ENCODE results near the gene ARL16. TPM values are rescaled to one million over a fixed set of nuclear protein-coding genes. Genes with fewer than 3 reads are reported as not detected.

Gene ARL16
- total and polyA plus RNA-seq, 2 of the 8 experiments (the other 6 are each of a cell fraction or from before 2014, with no cell fraction given): 37.0 to 60.8 TPM

DNA sequence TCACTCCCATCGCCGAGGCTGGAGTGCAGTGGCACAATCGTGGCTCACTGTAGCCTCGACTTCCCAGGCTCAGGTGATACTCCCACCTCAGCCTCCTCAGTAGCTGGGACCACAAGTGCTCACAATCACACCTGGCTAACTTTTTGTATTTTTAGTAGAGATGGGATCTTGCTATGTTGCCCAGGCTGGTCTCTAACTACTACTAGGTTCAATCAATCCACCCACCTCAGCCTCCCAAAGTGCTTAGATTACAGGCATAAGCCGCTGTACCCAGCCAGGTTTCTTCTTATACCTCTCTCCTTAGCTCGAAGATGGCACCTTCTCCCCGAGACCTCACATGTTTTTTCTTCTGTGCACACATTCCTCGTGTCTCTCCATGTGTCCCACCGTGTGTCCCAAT lies 43.6 kb downstream of the ARL16 start (continued):
- TF ChIP-seq, protein P1, sequence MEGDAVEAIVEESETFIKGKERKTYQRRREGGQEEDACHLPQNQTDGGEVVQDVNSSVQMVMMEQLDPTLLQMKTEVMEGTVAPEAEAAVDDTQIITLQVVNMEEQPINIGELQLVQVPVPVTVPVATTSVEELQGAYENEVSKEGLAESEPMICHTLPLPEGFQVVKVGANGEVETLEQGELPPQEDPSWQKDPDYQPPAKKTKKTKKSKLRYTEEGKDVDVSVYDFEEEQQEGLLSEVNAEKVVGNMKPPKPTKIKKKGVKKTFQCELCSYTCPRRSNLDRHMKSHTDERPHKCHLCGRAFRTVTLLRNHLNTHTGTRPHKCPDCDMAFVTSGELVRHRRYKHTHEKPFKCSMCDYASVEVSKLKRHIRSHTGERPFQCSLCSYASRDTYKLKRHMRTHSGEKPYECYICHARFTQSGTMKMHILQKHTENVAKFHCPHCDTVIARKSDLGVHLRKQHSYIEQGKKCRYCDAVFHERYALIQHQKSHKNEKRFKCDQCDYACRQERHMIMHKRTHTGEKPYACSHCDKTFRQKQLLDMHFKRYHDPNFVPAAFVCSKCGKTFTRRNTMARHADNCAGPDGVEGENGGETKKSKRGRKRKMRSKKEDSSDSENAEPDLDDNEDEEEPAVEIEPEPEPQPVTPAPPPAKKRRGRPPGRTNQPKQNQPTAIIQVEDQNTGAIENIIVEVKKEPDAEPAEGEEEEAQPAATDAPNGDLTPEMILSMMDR (IDR thresholded peaks at IDR 0.05; ENCODE audit: control extremely low read depth in 1 of 3, insufficient read depth in 1 of 3, low read depth in 1 of 3, low read length in 3 of 3): no peak
- TF ChIP-seq SRF (IDR thresholded peaks at IDR 0.05; ENCODE audit: low read depth, low read length): no peak
- no peak for TF ChIP-seq ASH2L (IDR thresholded peaks at IDR 0.05; ENCODE audit: low read length)
- TF ChIP-seq EGR1 (IDR thresholded peaks at IDR 0.05; ENCODE audit: borderline replicate concordance, low read depth, low read length): no peak
- no peak for TF ChIP-seq CEBPB (IDR thresholded peaks at IDR 0.05; ENCODE audit: low read depth, low read length)
- no peak for TF ChIP-seq NRF1 (IDR thresholded peaks at IDR 0.05; ENCODE audit: low read depth, low read length)
- no peak for TF ChIP-seq SP4 (IDR thresholded peaks at IDR 0.05; ENCODE audit: low read length)
- no peak for TF ChIP-seq POU5F1 (IDR thresholded peaks at IDR 0.05; ENCODE audit: low read depth, low read length)
- no peak for TF ChIP-seq SP1 (IDR thresholded peaks at IDR 0.05; ENCODE audit: low read depth, low read length)
